Measurements from ENCODE around the gene FSD2. TPM values are rescaled to one million over a fixed set of nuclear protein-coding genes. Genes with fewer than 3 reads are reported as not detected.

Gene FSD2
- total RNA-seq, 2 donors from 2014 or later, result not detected

DNA sequence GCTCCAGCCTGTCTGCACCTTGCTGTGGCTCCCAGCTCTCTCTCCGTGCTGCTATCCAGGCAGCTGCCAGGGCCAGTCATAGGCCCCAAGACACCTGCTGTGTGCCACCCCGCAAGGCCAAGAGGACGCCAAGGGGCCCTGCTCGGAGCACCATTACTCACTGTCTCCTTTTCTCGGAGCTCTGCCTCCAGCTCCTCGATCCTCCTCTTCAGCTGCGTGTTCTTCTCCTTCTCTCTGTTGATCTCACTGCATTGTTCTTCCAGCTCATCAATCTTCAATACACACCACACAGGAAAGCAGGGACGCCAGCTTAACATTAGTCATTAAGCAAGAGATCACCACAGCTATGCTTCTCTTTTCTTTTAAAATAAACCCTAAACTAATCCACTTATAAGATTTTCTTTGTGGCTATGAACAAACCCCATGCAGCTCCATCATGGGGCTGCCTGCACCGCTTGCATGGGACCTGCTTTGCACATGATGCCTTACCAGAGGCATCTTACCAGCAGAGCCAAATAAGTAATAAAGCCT lies 46.2 kb upstream of the FSD2 start:
- Histone ChIP-seq H3K36me3 (ENCODE audit: control insufficient read depth, insufficient read depth, low read length) (peaks cover 5% of the 10 kb centered on the region), H3K9ac (ENCODE audit: extremely low read depth, low read length, poor library complexity, severe bottlenecking) (no peak overlapping the region), H3K4me1 (ENCODE audit: control insufficient read depth, insufficient read depth, low read length) (no peaks in the 10 kb centered on the region), H3K4me3 (ENCODE audit: low read length) (no peak overlapping the region), H3K9me3 (ENCODE audit: control insufficient read depth, low read length) (no peaks in the 10 kb centered on the region), H3K27ac (ENCODE audit: low read depth, low read length) (no peak overlapping the region), H3K27me3 (ENCODE audit: control insufficient read depth, insufficient read depth, low read length, poor library complexity, severe bottlenecking) (no peaks in the 10 kb centered on the region)
- TF ChIP-seq CTCF (conservative IDR thresholded peaks at IDR 0.05), result no peak
- no peaks in the 10 kb centered on the region for H3K27me3 Mint-ChIP-seq (ENCODE audit: insufficient read depth)
- no peaks in the 10 kb centered on the region for H3K9me3 Mint-ChIP-seq
- H3K27ac Mint-ChIP-seq, result no peak overlapping the region
- peaks cover 26% of the 10 kb centered on the region for H3K36me3 Mint-ChIP-seq (ENCODE audit: low read depth)
- DNase-seq, result no peak
- WGBS, 2 experiments (ENCODE audit: insufficient coverage in 1 of 2, insufficient read length in 1 of 2), result 61 to 83% methylated on average over 7 to 9 of the region's 9 CpGs
- H3K4me3 Mint-ChIP-seq, result no peak overlapping the region
- peaks cover 26% of the 10 kb centered on the region for H3K4me1 Mint-ChIP-seq

DNA sequence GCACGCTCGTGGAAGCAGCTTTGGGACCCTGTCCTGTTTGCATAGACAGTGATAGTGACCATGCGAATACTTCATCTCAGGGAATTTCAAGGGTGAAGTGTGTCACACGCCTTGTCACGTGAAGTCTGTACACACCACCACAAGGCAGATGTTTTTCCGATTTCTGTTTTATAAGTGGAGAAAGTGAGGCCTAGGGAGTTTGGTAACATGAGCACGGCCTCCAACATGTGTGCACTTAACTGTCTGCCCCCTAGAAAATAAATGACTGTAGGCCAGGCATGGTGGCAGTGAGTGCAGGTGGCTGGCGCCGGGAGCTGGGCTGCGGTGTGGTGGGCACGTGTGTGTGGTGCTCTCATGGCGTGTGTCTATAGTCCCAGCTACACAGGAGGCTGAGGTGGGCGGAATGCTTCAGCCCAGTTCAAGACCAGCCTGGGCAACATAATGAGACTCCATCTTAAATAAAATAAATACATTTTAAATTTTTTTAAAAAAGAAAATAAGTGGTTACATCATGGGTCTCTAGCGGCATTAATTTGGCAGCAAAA lies 45.5 kb upstream of the FSD2 start:
- H3K4me1 Mint-ChIP-seq, result peaks cover 26% of the 10 kb centered on the region
- TF ChIP-seq CTCF (conservative IDR thresholded peaks at IDR 0.05), result no peak

GRCh38 chr15:82850731-82851130 lies 44.9 kb upstream of the FSD2 start:
- 81 to 89% methylated on average over 4 to 7 of the region's 7 CpGs for WGBS, 2 experiments (ENCODE audit: insufficient coverage in 1 of 2, insufficient read length in 1 of 2)
- no peak for DNase-seq
- H3K36me3 ChIP-seq (ENCODE audit: control insufficient read depth, insufficient read depth, low read length), result peaks cover 8% of the 10 kb centered on the region
- no peaks in the 10 kb centered on the region for H3K9me3 Mint-ChIP-seq
- H3K27ac ChIP-seq (ENCODE audit: low read depth, low read length), result peak overlapping the region; percentile 79
- H3K4me1 ChIP-seq (ENCODE audit: control insufficient read depth, insufficient read depth, low read length), result no peaks in the 10 kb centered on the region
- H3K4me3 Mint-ChIP-seq, result no peak overlapping the region
- peaks cover 23% of the 10 kb centered on the region for H3K36me3 Mint-ChIP-seq (ENCODE audit: low read depth)
- H3K4me3 ChIP-seq (ENCODE audit: low read length), result no peak overlapping the region
- H3K9ac ChIP-seq (ENCODE audit: extremely low read depth, low read length, poor library complexity, severe bottlenecking), result no peak overlapping the region
- H3K9me3 ChIP-seq (ENCODE audit: control insufficient read depth, low read length), result no peaks in the 10 kb centered on the region
- no peaks in the 10 kb centered on the region for H3K27me3 ChIP-seq (ENCODE audit: control insufficient read depth, insufficient read depth, low read length, poor library complexity, severe bottlenecking)
- peaks cover 26% of the 10 kb centered on the region for H3K4me1 Mint-ChIP-seq
- no peak for TF ChIP-seq CTCF (conservative IDR thresholded peaks at IDR 0.05)
- H3K27ac Mint-ChIP-seq, result no peak overlapping the region
- no peaks in the 10 kb centered on the region for H3K27me3 Mint-ChIP-seq (ENCODE audit: insufficient read depth)

More for the DNA sequence above, 45.5 kb upstream of the FSD2 start:
- no peak overlapping the region for H3K9ac ChIP-seq (ENCODE audit: extremely low read depth, low read length, poor library complexity, severe bottlenecking)
- H3K27me3 ChIP-seq (ENCODE audit: control insufficient read depth, insufficient read depth, low read length, poor library complexity, severe bottlenecking), result no peaks in the 10 kb centered on the region
- Mint-ChIP-seq H3K9me3 (no peaks in the 10 kb centered on the region), H3K27ac (no peak overlapping the region), H3K27me3 (ENCODE audit: insufficient read depth) (no peaks in the 10 kb centered on the region), H3K4me3 (no peak overlapping the region), H3K36me3 (ENCODE audit: low read depth) (peaks cover 23% of the 10 kb centered on the region)
- 95 to 99% methylated on average over 12 to 13 of the region's 14 CpGs for WGBS, 2 experiments (ENCODE audit: insufficient coverage in 1 of 2, insufficient read length in 1 of 2)
- H3K4me1 ChIP-seq (ENCODE audit: control insufficient read depth, insufficient read depth, low read length), result no peaks in the 10 kb centered on the region
- H3K36me3 ChIP-seq (ENCODE audit: control insufficient read depth, insufficient read depth, low read length), result peaks cover 8% of the 10 kb centered on the region
- peak overlapping the region; percentile 67 for H3K27ac ChIP-seq (ENCODE audit: low read depth, low read length)
- DNase-seq, result no peak
- no peak overlapping the region for H3K4me3 ChIP-seq (ENCODE audit: low read length)
- H3K9me3 ChIP-seq (ENCODE audit: control insufficient read depth, low read length), result no peaks in the 10 kb centered on the region

Data from endodermal cell (in vitro differentiated cells).